HCT116 (cell line): ENCODE measurements around the gene RND1. TPM values are rescaled to one million over a fixed set of nuclear protein-coding genes. Genes with fewer than 3 reads are reported as not detected.

Experiments
- ATAC-seq: fragments of 200-7000 bp; cut with Tn5 transposase; 2 replicates; pipeline ENCODE4 v1.9.1; 2020; ENCODE audit warnings: mild to moderate bottlenecking, moderate library complexity
- BruUV-seq: library from RNA; stranded (reverse); fragments of 400-500 nt; replicated peaks from 2 replicates; lab custom pipeline; 2021; lab: Mats Ljungman, UMichigan
- CTCF ChIA-PET: fragments of 300-600 bp; sonication (Branson Sonifier 250); formaldehyde crosslinking; loops from one replicate; lab custom pipeline; 2021; ENCODE audit warnings: antibody characterized with exemption; lab: Charles Lee
- POLR2A ChIA-PET: fragments of 300-600, 350-600 bp; sonication (Branson Sonifier 250); formaldehyde crosslinking; loops from one replicate; lab custom pipeline; 2021; ENCODE audit warnings: antibody characterized with exemption; lab: Charles Lee
- RAD21 ChIA-PET, 2 experiments: fragments of 300-600 bp; sonication (Branson Sonifier 250); formaldehyde crosslinking; loops; one replicate each; lab custom pipeline; 2023; ENCODE audit warnings: low total read pairs in 2 of 2; ENCODE audit not compliant: uncharacterized antibody in 2 of 2, unreplicated experiment in 2 of 2, low non-redundant PET in 1 of 2; lab: Charles Lee
- DNase-seq: peaks from one replicate; pipeline ENCODE4 v3.0.0-alpha.2; 2010; ENCODE audit warnings: low read depth, low spot score
- H2AFZ ChIP-seq: fragments of 200-600 bp; shearing (Covaris generic), sonication (generic); 2 replicates; pipeline ENCODE4 v1.6.1; 2017; ENCODE audit warnings: low read depth, mixed run types, mixed read lengths, antibody characterized with exemption, low read length; ENCODE audit not compliant: poor library complexity, severe bottlenecking
- H3K27ac ChIP-seq: 2 replicates; pipeline ENCODE4 v1.5.1; 2012; ENCODE audit warnings: low read depth, low read length
- H3K27me3 ChIP-seq: fragments of 200-600 bp; sonication (generic); 2 replicates; pipeline ENCODE4 v1.6.1; 2016; ENCODE audit warnings: mixed run types, low read length, mixed read lengths; ENCODE audit not compliant: insufficient read depth
- H3K36me3 ChIP-seq, 2 experiments: fragments of 200-500 bp in 1 of 2; fragments of 200-600 bp in 1 of 2; sonication (Bioruptor generic) in 1 of 2; sonication (generic) in 1 of 2; 2 replicates each; pipeline versions ENCODE4 v1.5.1 to v1.6.1; 2014 to 2016; ENCODE audit warnings: low read length in 2 of 2, inconsistent platforms in 1 of 2, mixed read lengths in 1 of 2, mixed run types in 1 of 2; ENCODE audit not compliant: insufficient read depth in 2 of 2, control insufficient read depth in 1 of 2
- H3K4me1 ChIP-seq, 2 experiments: fragments of 200-600 bp in 1 of 2; sonication (generic) in 1 of 2; 2 replicates each; pipeline versions ENCODE4 v1.5.1 to v1.6.1; 2012 to 2017; ENCODE audit warnings: low read length in 2 of 2, inconsistent platforms in 1 of 2, mild to moderate bottlenecking in 1 of 2, mixed read lengths in 1 of 2, mixed run types in 1 of 2, moderate library complexity in 1 of 2; ENCODE audit not compliant: insufficient read depth in 2 of 2, control insufficient read depth in 1 of 2
- H3K4me2 ChIP-seq: fragments of 200-600 bp; sonication (generic); 2 replicates; pipeline ENCODE4 v1.6.1; 2017; ENCODE audit warnings: mixed run types, low read length, mixed read lengths
- H3K4me3 ChIP-seq, 2 experiments: fragments of 200-600 bp in 1 of 2; sonication (generic) in 1 of 2; replicated peaks in 1 of 2; 2 replicates each; pipeline ENCODE4 v1.5.1; 2011 to 2016; ENCODE audit warnings: low read length in 2 of 2, control low read depth in 1 of 2, low read depth in 1 of 2, mild to moderate bottlenecking in 1 of 2, mixed read lengths in 1 of 2, mixed run types in 1 of 2
- H3K79me2 ChIP-seq: fragments of 200-600 bp; sonication (generic); 2 replicates; pipeline ENCODE4 v1.6.1; 2017; ENCODE audit warnings: mild to moderate bottlenecking, mixed run types, low read length, moderate library complexity, mixed read lengths; ENCODE audit not compliant: insufficient read depth
- H3K9ac ChIP-seq: fragments of 200-600 bp; sonication (generic); 2 replicates; pipeline ENCODE4 v1.6.1; 2016; ENCODE audit warnings: low read length, mixed read lengths
- H3K9me2 ChIP-seq: fragments of 200-600 bp; sonication (generic), shearing (Covaris generic); 2 replicates; pipeline ENCODE4 v1.6.1; 2017; ENCODE audit warnings: mixed run types, mild to moderate bottlenecking, moderate library complexity; ENCODE audit not compliant: insufficient read depth
- H3K9me3 ChIP-seq, 2 experiments: fragments of 200-500 bp in 1 of 2; fragments of 200-600 bp in 1 of 2; sonication (Bioruptor generic) in 1 of 2; sonication (generic) in 1 of 2; 2 replicates each; pipeline ENCODE4 v1.6.1; 2014 to 2017; ENCODE audit warnings: low read length in 2 of 2, mixed read lengths in 2 of 2, inconsistent platforms in 1 of 2, low read depth in 1 of 2, mild to moderate bottlenecking in 1 of 2, mixed run types in 1 of 2, moderate library complexity in 1 of 2; ENCODE audit not compliant: control insufficient read depth in 1 of 2, insufficient read depth in 1 of 2
- H4K20me1 ChIP-seq: fragments of 200-600 bp; sonication (generic), shearing (Covaris generic); 2 replicates; pipeline ENCODE4 v1.6.1; 2017; ENCODE audit warnings: mixed run types, mild to moderate bottlenecking, moderate library complexity; ENCODE audit not compliant: insufficient read depth
- CBX3 ChIP-seq: IDR thresholded peaks from 2 replicates; pipeline ENCODE4 v1.6.1; 2012; ENCODE audit warnings: low read depth
- CEBPB ChIP-seq: IDR thresholded peaks from 2 replicates; pipeline ENCODE4 v1.6.1; 2012; ENCODE audit warnings: low read depth
- ELF1 ChIP-seq: IDR thresholded peaks from 2 replicates; pipeline ENCODE4 v1.6.1; 2012; ENCODE audit warnings: low read depth, borderline replicate concordance
- EZH2 ChIP-seq: fragments of 200-600 bp; sonication (generic); IDR thresholded peaks from 2 replicates; pipeline ENCODE4 v1.6.1; 2017; ENCODE audit warnings: antibody characterized with exemption, mixed run types
- EZH2phosphoT487 ChIP-seq: fragments of 200-600 bp; IDR thresholded peaks from 2 replicates; pipeline ENCODE4 v1.6.1; 2018; ENCODE audit warnings: antibody characterized with exemption, borderline replicate concordance
- FOSL1 ChIP-seq: IDR thresholded peaks from 2 replicates; pipeline ENCODE4 v1.6.1; 2012; ENCODE audit warnings: low read depth
- JUND ChIP-seq: IDR thresholded peaks from 2 replicates; pipeline ENCODE4 v1.6.1; 2012
- RAD21 ChIP-seq: IDR thresholded peaks from 2 replicates; pipeline ENCODE4 v1.6.1; 2012; ENCODE audit warnings: low read depth, mild to moderate bottlenecking
- SRF ChIP-seq: IDR thresholded peaks from 2 replicates; pipeline ENCODE4 v1.6.1; 2012; ENCODE audit warnings: low read depth
- TCF7L2 ChIP-seq: IDR thresholded peaks from 2 replicates; pipeline ENCODE4 v1.7.0; 2011; ENCODE audit warnings: borderline replicate concordance, inconsistent platforms; ENCODE audit not compliant: insufficient read depth, insufficient read length; ENCODE audit errors: extremely low read depth
- YY1 ChIP-seq: IDR thresholded peaks from 2 replicates; pipeline ENCODE4 v1.6.1; 2011; ENCODE audit warnings: low read length, low read depth, moderate library complexity, mild to moderate bottlenecking; ENCODE audit not compliant: insufficient replicate concordance; ENCODE audit errors: extremely low read depth
- ZFX ChIP-seq: fragments of 450-650 bp; IDR thresholded peaks from 2 replicates; pipeline ENCODE4 v1.6.1; 2017
- ZNF274 ChIP-seq: fragments of 200-500 bp; sonication (Bioruptor generic); IDR thresholded peaks from 2 replicates; pipeline ENCODE4 v1.6.1; 2014; ENCODE audit warnings: mild to moderate bottlenecking, low read depth, low read length, inconsistent platforms
- intact Hi-C: fragments of 100-400 bp; cut with micrococcal nuclease; formaldehyde crosslinking; loops from 2 replicates; pipeline ENCODE4 v1.10.0; 2022
- total RNA-seq: library from RNA; stranded (reverse); gene quantifications from one replicate; pipeline ENCODE4 v1.2.1, GENCODE V29; 2021; ENCODE audit not compliant: unreplicated experiment
- TF ChIP-seq, protein P1 (sequence below): IDR thresholded peaks from 2 replicates; pipeline ENCODE4 v1.6.1; 2012; ENCODE audit warnings: low read depth
- TF ChIP-seq, protein P2 (sequence below): IDR thresholded peaks from 2 replicates; pipeline ENCODE4 v1.6.1; 2012
- TF ChIP-seq, protein P3 (sequence below): IDR thresholded peaks from 2 replicates; pipeline ENCODE4 v1.6.1; 2011; ENCODE audit warnings: mild to moderate bottlenecking, low read length, moderate library complexity; ENCODE audit not compliant: insufficient replicate concordance; ENCODE audit errors: extremely low read depth
- TF ChIP-seq, protein P4 (sequence below), 3 experiments: fragments of 200-600 bp in 1 of 3; sonication (generic) in 1 of 3; IDR thresholded peaks in 2 of 3; conservative IDR thresholded peaks in 1 of 3; 2 replicates each; pipeline ENCODE4 v1.5.1; 2012 to 2017; ENCODE audit warnings: low read depth in 2 of 3, low read length in 2 of 3, antibody characterized with exemption in 1 of 3, borderline replicate concordance in 1 of 3, control low read depth in 1 of 3, mild to moderate bottlenecking in 1 of 3, mixed read lengths in 1 of 3, mixed run types in 1 of 3, moderate library complexity in 1 of 3; ENCODE audit not compliant: insufficient read depth in 1 of 3

The RND1 gene
- total RNA-seq, 1 experiment from 2014 or later = 2.0 TPM

DNA sequence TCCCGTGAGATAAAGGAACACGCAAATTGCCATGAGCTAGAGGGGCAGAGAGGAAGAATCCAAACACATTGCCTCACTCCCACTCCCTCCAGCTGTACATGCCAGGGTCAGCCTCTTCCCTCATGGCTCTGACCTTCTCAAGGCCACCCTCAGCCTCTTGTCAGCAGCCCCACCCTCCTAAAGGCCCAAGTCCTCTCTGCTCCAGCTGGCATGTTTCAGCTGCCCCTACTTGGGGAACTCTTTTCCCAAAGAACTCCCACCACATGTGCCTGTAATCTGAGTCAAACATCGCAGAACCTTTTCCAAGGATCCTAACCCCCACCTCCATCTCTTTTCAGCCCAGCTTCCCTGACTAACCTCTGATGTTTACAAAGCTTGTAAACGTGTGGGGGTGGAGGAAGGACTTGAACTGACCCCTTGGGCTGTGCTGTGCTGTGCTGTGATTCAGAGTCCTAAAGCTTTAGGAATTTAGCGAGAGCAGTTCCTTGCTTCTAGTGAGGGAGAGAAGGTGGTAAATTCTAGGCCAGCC is 54.7 kb downstream of the RND1 start:
- no peaks in the 10 kb centered on the region for H4K20me1 ChIP-seq
- ChIA-PET POLR2A (no interaction called here), RAD21 (no interaction called here), CTCF (interaction anchor here (1.0 to 1.3 kb wide), 2 partner anchors 42 to 58 kb away, joined by 3 to 6 read pairs; no protein-coding TSS in a partner anchor)
- intact Hi-C loops = no loop called here
- H3K4me2 ChIP-seq = peak overlapping the region; percentile 55
- peak overlapping the region; percentile 16; the same call in 1 of the 2 replicates for H3K9ac ChIP-seq
- H3K4me3 ChIP-seq = no peak overlapping the region
- H3K79me2 ChIP-seq = no peaks in the 10 kb centered on the region
- TF ChIP-seq ELF1 (no peak), CBX3 (no peak), EZH2 (no peak), RAD21 (no peak), CEBPB (no peak), SRF (no peak), YY1 (no peak), FOSL1 (no peak), ZNF274 (no peak), EZH2phosphoT487 (no peak), JUND (no peak), ZFX (no peak), TCF7L2 (no peak)
- TF ChIP-seq, protein P1, sequence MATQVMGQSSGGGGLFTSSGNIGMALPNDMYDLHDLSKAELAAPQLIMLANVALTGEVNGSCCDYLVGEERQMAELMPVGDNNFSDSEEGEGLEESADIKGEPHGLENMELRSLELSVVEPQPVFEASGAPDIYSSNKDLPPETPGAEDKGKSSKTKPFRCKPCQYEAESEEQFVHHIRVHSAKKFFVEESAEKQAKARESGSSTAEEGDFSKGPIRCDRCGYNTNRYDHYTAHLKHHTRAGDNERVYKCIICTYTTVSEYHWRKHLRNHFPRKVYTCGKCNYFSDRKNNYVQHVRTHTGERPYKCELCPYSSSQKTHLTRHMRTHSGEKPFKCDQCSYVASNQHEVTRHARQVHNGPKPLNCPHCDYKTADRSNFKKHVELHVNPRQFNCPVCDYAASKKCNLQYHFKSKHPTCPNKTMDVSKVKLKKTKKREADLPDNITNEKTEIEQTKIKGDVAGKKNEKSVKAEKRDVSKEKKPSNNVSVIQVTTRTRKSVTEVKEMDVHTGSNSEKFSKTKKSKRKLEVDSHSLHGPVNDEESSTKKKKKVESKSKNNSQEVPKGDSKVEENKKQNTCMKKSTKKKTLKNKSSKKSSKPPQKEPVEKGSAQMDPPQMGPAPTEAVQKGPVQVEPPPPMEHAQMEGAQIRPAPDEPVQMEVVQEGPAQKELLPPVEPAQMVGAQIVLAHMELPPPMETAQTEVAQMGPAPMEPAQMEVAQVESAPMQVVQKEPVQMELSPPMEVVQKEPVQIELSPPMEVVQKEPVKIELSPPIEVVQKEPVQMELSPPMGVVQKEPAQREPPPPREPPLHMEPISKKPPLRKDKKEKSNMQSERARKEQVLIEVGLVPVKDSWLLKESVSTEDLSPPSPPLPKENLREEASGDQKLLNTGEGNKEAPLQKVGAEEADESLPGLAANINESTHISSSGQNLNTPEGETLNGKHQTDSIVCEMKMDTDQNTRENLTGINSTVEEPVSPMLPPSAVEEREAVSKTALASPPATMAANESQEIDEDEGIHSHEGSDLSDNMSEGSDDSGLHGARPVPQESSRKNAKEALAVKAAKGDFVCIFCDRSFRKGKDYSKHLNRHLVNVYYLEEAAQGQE = no peak
- TF ChIP-seq, protein P2, sequence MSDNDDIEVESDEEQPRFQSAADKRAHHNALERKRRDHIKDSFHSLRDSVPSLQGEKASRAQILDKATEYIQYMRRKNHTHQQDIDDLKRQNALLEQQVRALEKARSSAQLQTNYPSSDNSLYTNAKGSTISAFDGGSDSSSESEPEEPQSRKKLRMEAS = no peak
- TF ChIP-seq, protein P3, sequence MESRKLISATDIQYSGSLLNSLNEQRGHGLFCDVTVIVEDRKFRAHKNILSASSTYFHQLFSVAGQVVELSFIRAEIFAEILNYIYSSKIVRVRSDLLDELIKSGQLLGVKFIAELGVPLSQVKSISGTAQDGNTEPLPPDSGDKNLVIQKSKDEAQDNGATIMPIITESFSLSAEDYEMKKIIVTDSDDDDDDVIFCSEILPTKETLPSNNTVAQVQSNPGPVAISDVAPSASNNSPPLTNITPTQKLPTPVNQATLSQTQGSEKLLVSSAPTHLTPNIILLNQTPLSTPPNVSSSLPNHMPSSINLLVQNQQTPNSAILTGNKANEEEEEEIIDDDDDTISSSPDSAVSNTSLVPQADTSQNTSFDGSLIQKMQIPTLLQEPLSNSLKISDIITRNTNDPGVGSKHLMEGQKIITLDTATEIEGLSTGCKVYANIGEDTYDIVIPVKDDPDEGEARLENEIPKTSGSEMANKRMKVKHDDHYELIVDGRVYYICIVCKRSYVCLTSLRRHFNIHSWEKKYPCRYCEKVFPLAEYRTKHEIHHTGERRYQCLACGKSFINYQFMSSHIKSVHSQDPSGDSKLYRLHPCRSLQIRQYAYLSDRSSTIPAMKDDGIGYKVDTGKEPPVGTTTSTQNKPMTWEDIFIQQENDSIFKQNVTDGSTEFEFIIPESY = no peak
- TF ChIP-seq, protein P4, sequence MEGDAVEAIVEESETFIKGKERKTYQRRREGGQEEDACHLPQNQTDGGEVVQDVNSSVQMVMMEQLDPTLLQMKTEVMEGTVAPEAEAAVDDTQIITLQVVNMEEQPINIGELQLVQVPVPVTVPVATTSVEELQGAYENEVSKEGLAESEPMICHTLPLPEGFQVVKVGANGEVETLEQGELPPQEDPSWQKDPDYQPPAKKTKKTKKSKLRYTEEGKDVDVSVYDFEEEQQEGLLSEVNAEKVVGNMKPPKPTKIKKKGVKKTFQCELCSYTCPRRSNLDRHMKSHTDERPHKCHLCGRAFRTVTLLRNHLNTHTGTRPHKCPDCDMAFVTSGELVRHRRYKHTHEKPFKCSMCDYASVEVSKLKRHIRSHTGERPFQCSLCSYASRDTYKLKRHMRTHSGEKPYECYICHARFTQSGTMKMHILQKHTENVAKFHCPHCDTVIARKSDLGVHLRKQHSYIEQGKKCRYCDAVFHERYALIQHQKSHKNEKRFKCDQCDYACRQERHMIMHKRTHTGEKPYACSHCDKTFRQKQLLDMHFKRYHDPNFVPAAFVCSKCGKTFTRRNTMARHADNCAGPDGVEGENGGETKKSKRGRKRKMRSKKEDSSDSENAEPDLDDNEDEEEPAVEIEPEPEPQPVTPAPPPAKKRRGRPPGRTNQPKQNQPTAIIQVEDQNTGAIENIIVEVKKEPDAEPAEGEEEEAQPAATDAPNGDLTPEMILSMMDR (IDR thresholded peaks at IDR 0.05 in 2 of 3, conservative IDR thresholded peaks at IDR 0.05 in 1 of 3; ENCODE audit: borderline replicate concordance in 1 of 3, insufficient read depth in 1 of 3, low read depth in 2 of 3, low read length in 2 of 3) = no peak
- H3K27ac ChIP-seq = no peak overlapping the region
- H3K4me1 ChIP-seq = peaks cover 14 to 33% of the 10 kb centered on the region in 2 experiments
- no peaks in the 10 kb centered on the region for H3K9me2 ChIP-seq
- no TSS peak for BruUV-seq
- no peaks in the 10 kb centered on the region for H3K9me3 ChIP-seq
- DNase-seq (no peak), ATAC-seq (no peak)
- no peaks in the 10 kb centered on the region for H3K27me3 ChIP-seq
- no peaks in the 10 kb centered on the region for H3K36me3 ChIP-seq
- H2AFZ ChIP-seq = no peak overlapping the region
